Adrenal gland (tissue), 5 donors: ENCODE results near the gene FOXA1.

Experiments used
- POLR2A ChIP-seq, 2 donors: fragments of 450-650 bp; IDR thresholded peaks; one replicate each; pipeline ENCODE4 v1.6.1; 2017; ENCODE audit warnings: antibody characterized with exemption in 2 of 2, mild to moderate bottlenecking in 2 of 2, moderate library complexity in 1 of 2
- TF ChIP-seq, protein P1 (sequence below), 6 experiments: fragments of 450-650 bp in 4 of 6; fragments of 200-600 bp in 2 of 6; sonication (generic) in 1 of 6; IDR thresholded peaks; 1 replicate in 5 of 6; 2 replicates in 1 of 6; pipeline versions ENCODE4 v1.5.1 to v1.8.0; 2016 to 2021; ENCODE audit warnings: antibody characterized with exemption in 6 of 6, mild to moderate bottlenecking in 2 of 6, moderate library complexity in 1 of 6
- donor health status: DM: no; HTN: no; CAD: no.

DNA sequence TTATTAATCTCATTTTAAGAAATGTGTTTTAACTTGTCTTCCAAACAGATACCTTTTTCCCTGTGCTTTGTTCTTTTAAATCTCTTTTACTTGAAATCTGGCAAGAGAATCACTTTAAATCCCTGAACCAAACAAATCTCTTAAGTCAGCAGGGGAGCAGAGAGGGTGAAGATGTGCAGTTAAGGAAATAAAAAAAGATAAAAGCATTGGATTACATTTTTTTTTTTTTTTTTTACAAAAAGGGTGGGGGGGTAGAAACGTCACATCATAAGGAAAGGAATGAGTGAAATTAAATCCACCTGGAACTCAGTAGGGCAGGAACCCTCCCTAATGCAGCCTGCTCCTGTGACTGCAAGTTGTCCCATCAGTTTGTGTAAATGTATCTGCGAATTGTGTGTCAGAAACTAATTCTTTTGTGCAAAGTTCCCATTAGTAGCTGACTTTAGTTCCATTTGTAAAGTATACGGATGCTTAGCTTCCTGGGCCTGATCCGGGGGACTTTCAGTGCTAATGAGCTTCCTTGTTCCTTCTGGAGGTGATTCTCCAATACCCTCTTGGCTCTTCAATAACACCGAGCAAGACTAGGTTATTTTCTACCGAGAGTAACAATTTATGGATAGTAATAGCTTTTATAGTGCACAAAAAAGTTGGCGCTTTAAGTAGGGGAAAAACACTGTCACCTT lies 1.9 kb upstream of the FOXA1 start:
- TF ChIP-seq, protein P1, sequence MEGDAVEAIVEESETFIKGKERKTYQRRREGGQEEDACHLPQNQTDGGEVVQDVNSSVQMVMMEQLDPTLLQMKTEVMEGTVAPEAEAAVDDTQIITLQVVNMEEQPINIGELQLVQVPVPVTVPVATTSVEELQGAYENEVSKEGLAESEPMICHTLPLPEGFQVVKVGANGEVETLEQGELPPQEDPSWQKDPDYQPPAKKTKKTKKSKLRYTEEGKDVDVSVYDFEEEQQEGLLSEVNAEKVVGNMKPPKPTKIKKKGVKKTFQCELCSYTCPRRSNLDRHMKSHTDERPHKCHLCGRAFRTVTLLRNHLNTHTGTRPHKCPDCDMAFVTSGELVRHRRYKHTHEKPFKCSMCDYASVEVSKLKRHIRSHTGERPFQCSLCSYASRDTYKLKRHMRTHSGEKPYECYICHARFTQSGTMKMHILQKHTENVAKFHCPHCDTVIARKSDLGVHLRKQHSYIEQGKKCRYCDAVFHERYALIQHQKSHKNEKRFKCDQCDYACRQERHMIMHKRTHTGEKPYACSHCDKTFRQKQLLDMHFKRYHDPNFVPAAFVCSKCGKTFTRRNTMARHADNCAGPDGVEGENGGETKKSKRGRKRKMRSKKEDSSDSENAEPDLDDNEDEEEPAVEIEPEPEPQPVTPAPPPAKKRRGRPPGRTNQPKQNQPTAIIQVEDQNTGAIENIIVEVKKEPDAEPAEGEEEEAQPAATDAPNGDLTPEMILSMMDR (IDR thresholded peaks at IDR 0.05) = no peak
- no peak for TF ChIP-seq POLR2A (IDR thresholded peaks at IDR 0.05)
